ENCODE results near the gene XKR7. TPM values are rescaled to one million over a fixed set of nuclear protein-coding genes. Genes with fewer than 3 reads are reported as not detected.

XKR7 gene
- total RNA-seq, 2 donors from 2014 or later = not detected

- no peak for TF ChIP-seq CTCF (IDR thresholded peaks at IDR 0.05)
- Histone ChIP-seq H3K4me1 (ENCODE audit: control insufficient read depth in 1 of 2, low read depth in 2 of 2) (peaks cover 0 to 15% of the 10 kb centered on the region in 2 donors), H3K4me3 (no peak overlapping the region), H3K36me3 (no peaks in the 10 kb centered on the region), H3K9me3 (no peaks in the 10 kb centered on the region), H3K27me3 (replicated peaks; ENCODE audit: insufficient read depth) (peaks cover 6% of the 10 kb centered on the region), H3K27ac (no peak overlapping the region)
- no peak for ATAC-seq (ENCODE audit: insufficient number of reproducible peaks, low FRiP score, low read depth)
- DNase-seq (ENCODE audit: low spot score) = no peak
These were observed 82.4 kb downstream of the XKR7 start for GRCh38 chr20:32050324-32050841.

GRCh38 chr20:32050851-32051556 is 83.1 kb downstream of the XKR7 start:
- Histone ChIP-seq H3K4me1 (ENCODE audit: control insufficient read depth in 1 of 2, low read depth in 2 of 2) (peaks cover 0 to 15% of the 10 kb centered on the region in 2 donors), H3K36me3 (no peaks in the 10 kb centered on the region), H3K27ac (peak overlapping the region in 1 of 2 donors; percentile 55), H3K27me3 (replicated peaks; ENCODE audit: insufficient read depth) (peaks cover 6% of the 10 kb centered on the region), H3K4me3 (peak overlapping the region; percentile 70), H3K9me3 (no peaks in the 10 kb centered on the region)
- DNase-seq (ENCODE audit: low spot score) (no peak), ATAC-seq (ENCODE audit: insufficient number of reproducible peaks, low FRiP score, low read depth) (no peak)
- no peak for TF ChIP-seq CTCF (IDR thresholded peaks at IDR 0.05)

GRCh38 chr20:32051720-32052089 is 83.8 kb downstream of the XKR7 start:
- Histone ChIP-seq H3K9me3 (no peaks in the 10 kb centered on the region), H3K4me1 (ENCODE audit: control insufficient read depth in 1 of 2, low read depth in 2 of 2) (peaks cover 0 to 15% of the 10 kb centered on the region in 2 donors), H3K27me3 (replicated peaks; ENCODE audit: insufficient read depth) (peaks cover 6% of the 10 kb centered on the region), H3K27ac (peak overlapping the region in 1 of 2 donors; percentile 55), H3K4me3 (peak overlapping the region; percentile 70), H3K36me3 (no peaks in the 10 kb centered on the region)
- TF ChIP-seq CTCF (IDR thresholded peaks at IDR 0.05) = no peak
- ATAC-seq (ENCODE audit: insufficient number of reproducible peaks, low FRiP score, low read depth) = no peak
- no peak for DNase-seq (ENCODE audit: low spot score)

GRCh38 chr20:32052090-32052777 is 84.3 kb downstream of the XKR7 start, which contains the start of gene HCK:
TSS of gene HCK (plus strand) at chr20:32052242.
- peaks cover 6% of the 10 kb centered on the region for H3K27me3 ChIP-seq (replicated peaks; ENCODE audit: insufficient read depth)
- no peak for DNase-seq (ENCODE audit: low spot score)
- no peaks in the 10 kb centered on the region for H3K36me3 ChIP-seq
- H3K9me3 ChIP-seq = no peaks in the 10 kb centered on the region
- no peak for TF ChIP-seq CTCF (IDR thresholded peaks at IDR 0.05)
- H3K4me1 ChIP-seq (ENCODE audit: control insufficient read depth in 1 of 2, low read depth in 2 of 2) = peaks cover 0 to 15% of the 10 kb centered on the region in 2 donors
- H3K4me3 ChIP-seq = peak within 1 kb of the TSS; percentile 70
- no peak for ATAC-seq (ENCODE audit: insufficient number of reproducible peaks, low FRiP score, low read depth)
- H3K27ac ChIP-seq = peak within 1 kb of the TSS; percentile 25 to 55

- peaks cover 6% of the 10 kb centered on the region for H3K27me3 ChIP-seq (replicated peaks; ENCODE audit: insufficient read depth)
- H3K4me3 ChIP-seq = peak overlapping the region; percentile 70
- no peak for TF ChIP-seq CTCF (IDR thresholded peaks at IDR 0.05)
- peaks cover 0 to 15% of the 10 kb centered on the region in 2 donors for H3K4me1 ChIP-seq (ENCODE audit: control insufficient read depth in 1 of 2, low read depth in 2 of 2)
- H3K27ac ChIP-seq = peak overlapping the region; percentile 22 to 55
- DNase-seq (ENCODE audit: low spot score) (no peak), ATAC-seq (ENCODE audit: insufficient number of reproducible peaks, low FRiP score, low read depth) (no peak)
- no peaks in the 10 kb centered on the region for H3K36me3 ChIP-seq
- no peaks in the 10 kb centered on the region for H3K9me3 ChIP-seq
These were observed 84.9 kb downstream of the XKR7 start for GRCh38 chr20:32052778-32053362.

Data from thoracic aorta (tissue), 2 donors.